Right atrium auricular region (tissue), 2 donors: Measurements from ENCODE around the gene IRS2. TPM values are rescaled to one million over a fixed set of nuclear protein-coding genes. Genes with fewer than 3 reads are reported as not detected.
"Not testable (repeated sequence)": the region's sequence is repeated elsewhere in the genome, so short reads cannot be mapped to it uniquely, and the experiment has no call there.

ENCODE experiments used
- DNase-seq: peaks from one replicate; pipeline ENCODE4 v3.0.0-alpha.2; 2019; ENCODE audit warnings: low spot score
- H3K27ac ChIP-seq, 2 donors: fragments of 200-600 bp; sonication (generic); 1 replicate in 1 of 2; 2 replicates in 1 of 2; pipeline ENCODE4 v1.5.1; 2016 to 2019
- H3K27me3 ChIP-seq, 2 donors: fragments of 200-600 bp; sonication (generic); one replicate each; pipeline versions ENCODE4 v1.5.1 to v1.6.0; 2017 to 2019
- H3K36me3 ChIP-seq: fragments of 200-600 bp; sonication (generic); one replicate; pipeline ENCODE4 v1.5.1; 2016
- H3K4me1 ChIP-seq, 2 donors: fragments of 200-600 bp; sonication (generic); one replicate each; pipeline versions ENCODE4 v1.5.1 to v1.6.0; 2017 to 2019
- H3K4me3 ChIP-seq, 2 donors: fragments of 200-600 bp; sonication (generic); 1 replicate in 1 of 2; 2 replicates in 1 of 2; pipeline ENCODE4 v1.5.1; 2017 to 2019; ENCODE audit warnings: mild to moderate bottlenecking in 1 of 2, moderate library complexity in 1 of 2
- H3K9me3 ChIP-seq, 2 donors: fragments of 200-600 bp; sonication (generic); one replicate each; pipeline ENCODE4 v1.5.1; 2019
- total RNA-seq, 2 donors: library from RNA; depleted of rRNA; stranded (reverse); fragments of >200 nt; gene quantifications; one replicate each; pipeline ENCODE4 v1.1.0, GENCODE V29; 2016
- TF ChIP-seq, protein P1 (sequence below), 2 donors: fragments of 200-600 bp; sonication (generic); IDR thresholded peaks; one replicate each; pipeline ENCODE4 v1.5.1; 2019; ENCODE audit warnings: antibody characterized with exemption in 2 of 2

IRS2 gene, protein sequence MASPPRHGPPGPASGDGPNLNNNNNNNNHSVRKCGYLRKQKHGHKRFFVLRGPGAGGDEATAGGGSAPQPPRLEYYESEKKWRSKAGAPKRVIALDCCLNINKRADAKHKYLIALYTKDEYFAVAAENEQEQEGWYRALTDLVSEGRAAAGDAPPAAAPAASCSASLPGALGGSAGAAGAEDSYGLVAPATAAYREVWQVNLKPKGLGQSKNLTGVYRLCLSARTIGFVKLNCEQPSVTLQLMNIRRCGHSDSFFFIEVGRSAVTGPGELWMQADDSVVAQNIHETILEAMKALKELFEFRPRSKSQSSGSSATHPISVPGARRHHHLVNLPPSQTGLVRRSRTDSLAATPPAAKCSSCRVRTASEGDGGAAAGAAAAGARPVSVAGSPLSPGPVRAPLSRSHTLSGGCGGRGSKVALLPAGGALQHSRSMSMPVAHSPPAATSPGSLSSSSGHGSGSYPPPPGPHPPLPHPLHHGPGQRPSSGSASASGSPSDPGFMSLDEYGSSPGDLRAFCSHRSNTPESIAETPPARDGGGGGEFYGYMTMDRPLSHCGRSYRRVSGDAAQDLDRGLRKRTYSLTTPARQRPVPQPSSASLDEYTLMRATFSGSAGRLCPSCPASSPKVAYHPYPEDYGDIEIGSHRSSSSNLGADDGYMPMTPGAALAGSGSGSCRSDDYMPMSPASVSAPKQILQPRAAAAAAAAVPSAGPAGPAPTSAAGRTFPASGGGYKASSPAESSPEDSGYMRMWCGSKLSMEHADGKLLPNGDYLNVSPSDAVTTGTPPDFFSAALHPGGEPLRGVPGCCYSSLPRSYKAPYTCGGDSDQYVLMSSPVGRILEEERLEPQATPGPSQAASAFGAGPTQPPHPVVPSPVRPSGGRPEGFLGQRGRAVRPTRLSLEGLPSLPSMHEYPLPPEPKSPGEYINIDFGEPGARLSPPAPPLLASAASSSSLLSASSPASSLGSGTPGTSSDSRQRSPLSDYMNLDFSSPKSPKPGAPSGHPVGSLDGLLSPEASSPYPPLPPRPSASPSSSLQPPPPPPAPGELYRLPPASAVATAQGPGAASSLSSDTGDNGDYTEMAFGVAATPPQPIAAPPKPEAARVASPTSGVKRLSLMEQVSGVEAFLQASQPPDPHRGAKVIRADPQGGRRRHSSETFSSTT (N-terminal part only)
- total RNA-seq: 10 to 100 TPM; 21.2 to 57.6 TPM

DNA sequence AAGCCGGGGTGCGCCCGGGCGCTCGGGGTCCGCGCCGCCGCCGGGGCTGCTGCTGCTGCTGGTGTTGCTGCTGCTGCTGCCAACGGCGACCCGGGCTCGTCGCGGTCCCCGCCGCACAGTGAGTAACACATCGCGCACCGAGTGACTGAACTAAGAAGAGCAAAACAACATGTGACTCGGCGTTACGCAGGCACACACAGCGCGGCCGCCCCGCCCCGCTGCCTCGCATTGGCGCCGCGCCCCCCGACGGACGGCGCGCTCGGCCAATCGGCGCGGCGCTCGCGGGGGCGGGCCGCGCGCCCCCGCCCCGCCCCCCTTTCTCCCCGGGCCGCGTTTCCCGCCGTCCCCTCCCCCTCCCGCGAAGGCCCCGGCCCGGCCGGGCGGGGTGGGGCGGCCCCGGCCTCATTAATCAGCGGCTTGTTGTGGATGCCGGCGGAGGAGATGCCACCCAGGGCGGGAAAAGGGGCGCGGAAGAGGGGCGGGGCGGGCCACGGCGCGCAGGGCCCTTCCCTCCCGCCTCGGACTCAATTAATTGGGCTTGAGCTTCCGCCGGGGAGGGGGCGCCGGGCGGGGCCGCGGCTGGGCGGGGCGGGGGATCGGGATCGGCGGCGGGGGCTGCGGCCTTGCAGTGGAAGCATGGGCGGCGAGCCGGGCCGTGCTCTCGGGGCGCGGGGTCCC is at the start of gene IRS2:
Gene IRS2 (minus strand): TSS at position 127 of the 678 bp plus-strand sequence. CDS start 530 bp downstream, outside the sequence.
- Histone ChIP-seq H3K9me3 (no peaks in the 10 kb centered on the region), H3K36me3 (peaks cover 33% of the 10 kb centered on the region), H3K27ac (peak within 1 kb of the TSS; percentile 96 to 98), H3K4me1 (peaks cover 0 to 57% of the 10 kb centered on the region in 2 donors), H3K27me3 (no peaks in the 10 kb centered on the region), H3K4me3 (peak within 1 kb of the TSS; percentile 83 to 84)
- TF ChIP-seq, protein P1, sequence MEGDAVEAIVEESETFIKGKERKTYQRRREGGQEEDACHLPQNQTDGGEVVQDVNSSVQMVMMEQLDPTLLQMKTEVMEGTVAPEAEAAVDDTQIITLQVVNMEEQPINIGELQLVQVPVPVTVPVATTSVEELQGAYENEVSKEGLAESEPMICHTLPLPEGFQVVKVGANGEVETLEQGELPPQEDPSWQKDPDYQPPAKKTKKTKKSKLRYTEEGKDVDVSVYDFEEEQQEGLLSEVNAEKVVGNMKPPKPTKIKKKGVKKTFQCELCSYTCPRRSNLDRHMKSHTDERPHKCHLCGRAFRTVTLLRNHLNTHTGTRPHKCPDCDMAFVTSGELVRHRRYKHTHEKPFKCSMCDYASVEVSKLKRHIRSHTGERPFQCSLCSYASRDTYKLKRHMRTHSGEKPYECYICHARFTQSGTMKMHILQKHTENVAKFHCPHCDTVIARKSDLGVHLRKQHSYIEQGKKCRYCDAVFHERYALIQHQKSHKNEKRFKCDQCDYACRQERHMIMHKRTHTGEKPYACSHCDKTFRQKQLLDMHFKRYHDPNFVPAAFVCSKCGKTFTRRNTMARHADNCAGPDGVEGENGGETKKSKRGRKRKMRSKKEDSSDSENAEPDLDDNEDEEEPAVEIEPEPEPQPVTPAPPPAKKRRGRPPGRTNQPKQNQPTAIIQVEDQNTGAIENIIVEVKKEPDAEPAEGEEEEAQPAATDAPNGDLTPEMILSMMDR (IDR thresholded peaks at IDR 0.05): no peak
- peak; percentile 98 for DNase-seq

DNA sequence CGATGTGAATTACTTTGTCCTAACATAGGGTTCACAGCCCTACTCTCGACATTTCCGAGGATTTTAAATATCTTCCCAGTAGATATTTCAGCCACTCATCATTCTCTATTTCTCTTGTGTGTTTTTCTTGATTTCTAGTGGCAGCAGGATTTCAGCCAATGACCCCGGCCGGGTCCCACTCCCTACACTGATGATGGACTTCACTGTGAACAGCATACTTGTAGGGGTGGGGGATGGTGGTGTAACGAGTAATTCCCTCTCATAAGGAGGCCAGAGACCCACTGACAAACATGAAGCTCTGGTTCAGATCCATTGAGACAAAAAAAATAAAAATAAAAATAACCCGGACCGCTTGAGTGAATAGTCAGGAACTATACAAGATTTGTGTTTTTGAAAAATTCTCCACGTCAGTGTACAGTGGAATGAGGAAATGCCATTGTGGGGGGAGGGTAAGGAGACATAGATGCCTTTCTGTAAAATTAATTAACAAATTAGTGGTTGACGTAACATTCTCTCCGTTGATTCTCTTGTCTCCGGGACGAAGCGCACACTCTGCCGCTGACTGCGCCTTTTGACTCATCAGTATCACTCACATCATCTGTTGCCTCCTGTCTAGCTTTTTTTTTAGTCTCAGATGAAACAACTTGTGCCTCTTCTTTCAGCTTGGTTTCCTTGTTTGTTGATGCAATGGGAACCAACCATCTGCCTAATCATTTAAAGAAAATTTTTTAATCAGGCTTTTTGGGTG is 48.8 kb upstream of the IRS2 start:
- no peak for DNase-seq
- Histone ChIP-seq H3K4me1 (peaks cover 0 to 5% of the 10 kb centered on the region in 2 donors), H3K27me3 (no peaks in the 10 kb centered on the region), H3K4me3 (no peak overlapping the region), H3K36me3 (no peaks in the 10 kb centered on the region), H3K9me3 (no peaks in the 10 kb centered on the region), H3K27ac (no peak overlapping the region)
- TF ChIP-seq, protein P1 (IDR thresholded peaks at IDR 0.05): no peak

DNA sequence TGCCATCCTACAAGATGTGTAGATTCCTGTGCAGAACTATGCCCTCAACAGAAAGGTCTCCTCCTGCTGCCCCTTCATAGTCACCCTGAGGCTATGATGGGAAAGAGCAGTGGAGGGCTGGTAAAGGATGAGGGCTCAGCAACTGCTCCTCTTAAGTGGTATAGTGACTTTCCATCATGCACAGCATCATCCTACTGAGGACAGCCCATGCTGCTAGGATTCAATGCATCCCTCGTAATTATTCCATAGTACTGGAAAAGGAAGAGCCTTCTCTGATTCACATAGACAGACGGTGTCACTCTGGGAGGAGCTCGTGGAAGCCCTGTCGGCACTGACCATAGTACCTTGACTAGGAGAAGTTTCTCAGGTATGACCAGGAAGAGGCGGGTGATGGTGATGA is 47.6 kb upstream of the IRS2 start:
- Histone ChIP-seq H3K36me3 (no peaks in the 10 kb centered on the region), H3K27ac (no peak overlapping the region), H3K27me3 (no peaks in the 10 kb centered on the region), H3K9me3 (no peaks in the 10 kb centered on the region), H3K4me1 (no peaks in the 10 kb centered on the region), H3K4me3 (no peak overlapping the region)
- no peak for DNase-seq
- TF ChIP-seq, protein P1 (IDR thresholded peaks at IDR 0.05): no peak

DNA sequence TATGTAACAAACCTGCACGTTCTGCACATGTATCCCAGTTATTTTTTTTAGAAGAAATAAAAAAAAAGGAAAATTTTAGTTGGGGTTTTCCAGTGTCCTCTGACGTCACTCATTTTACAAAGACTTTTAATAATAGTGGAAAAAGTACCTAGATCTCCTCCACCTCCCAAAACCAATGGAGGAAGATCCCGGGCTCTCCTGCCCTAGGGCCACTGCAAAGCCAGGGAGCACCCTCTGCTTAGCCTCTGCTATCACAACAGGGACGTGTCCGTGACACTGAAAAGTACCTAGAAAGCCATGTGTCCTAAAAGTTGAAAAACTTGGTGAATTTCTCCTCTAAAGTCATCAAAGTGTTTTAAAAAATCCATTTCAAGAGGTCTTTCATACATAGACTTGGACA is 46.7 kb upstream of the IRS2 start:
- no peaks in the 10 kb centered on the region for H3K27me3 ChIP-seq
- no peaks in the 10 kb centered on the region for H3K4me1 ChIP-seq
- no peaks in the 10 kb centered on the region for H3K9me3 ChIP-seq
- no peaks in the 10 kb centered on the region for H3K36me3 ChIP-seq
- TF ChIP-seq, protein P1 (IDR thresholded peaks at IDR 0.05): no peak
- DNase-seq: no peak
- H3K4me3 ChIP-seq: no peak overlapping the region
- no peak overlapping the region for H3K27ac ChIP-seq

DNA sequence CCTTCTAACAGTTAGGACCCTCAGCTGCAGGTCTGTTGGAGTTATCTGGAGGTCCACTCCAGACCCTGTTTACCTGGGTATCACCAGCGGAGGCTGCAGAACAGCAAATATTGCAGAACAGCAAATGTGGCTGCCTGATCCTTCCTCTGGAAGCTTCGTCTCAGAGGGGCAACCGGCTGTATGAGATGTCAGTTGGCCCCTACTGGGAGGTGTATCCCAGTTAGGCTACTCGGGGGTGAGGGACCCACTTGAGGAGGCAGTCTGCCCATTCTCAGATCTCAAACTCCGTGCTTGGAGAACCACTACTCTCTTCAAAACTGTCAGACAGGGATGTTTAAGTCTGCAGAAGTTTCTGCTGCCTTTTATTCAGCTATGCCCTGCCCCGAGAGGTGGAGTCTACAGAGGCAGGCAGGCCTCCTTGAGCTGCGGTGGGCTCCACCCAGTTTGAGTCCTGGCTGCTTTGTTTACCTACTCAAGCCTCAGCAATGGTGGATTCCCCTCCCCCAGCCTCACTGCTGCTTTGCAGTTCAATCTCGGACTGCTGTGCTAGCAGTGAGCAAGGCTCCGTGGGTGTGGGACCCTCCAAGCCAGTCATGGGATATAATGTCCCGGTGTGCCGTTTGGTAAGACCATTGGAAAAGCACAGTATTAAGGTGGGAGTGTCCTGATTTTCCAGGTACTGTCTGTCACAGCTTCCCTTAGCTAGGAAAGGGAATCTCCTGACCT is 42.4 kb upstream of the IRS2 start:
- H3K27ac ChIP-seq, H3K27me3 ChIP-seq, H3K36me3 ChIP-seq, DNase-seq, H3K4me1 ChIP-seq, H3K9me3 ChIP-seq, H3K4me3 ChIP-seq: not testable (repeated sequence)

DNA sequence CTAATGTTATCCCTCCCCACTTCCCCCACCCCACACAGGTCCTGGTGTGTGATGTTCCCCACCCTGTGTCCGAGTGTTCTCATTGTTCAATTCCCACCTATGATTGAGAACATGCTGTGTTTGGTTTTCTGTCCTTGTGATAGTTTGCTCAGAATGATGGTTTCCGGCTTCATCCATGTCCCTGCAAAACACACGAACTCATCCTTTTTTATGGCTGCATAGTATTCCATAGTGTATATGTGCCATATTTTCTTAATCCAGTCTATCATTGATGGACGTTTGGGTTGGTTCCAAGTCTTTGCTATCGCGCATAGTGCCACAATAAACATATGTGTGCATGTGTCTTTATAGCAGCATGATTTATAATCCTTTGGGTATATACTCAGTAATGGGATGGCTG is 36.8 kb upstream of the IRS2 start:
- not testable (repeated sequence) for H3K9me3 ChIP-seq, DNase-seq, H3K4me3 ChIP-seq, H3K27ac ChIP-seq, H3K36me3 ChIP-seq, H3K27me3 ChIP-seq, H3K4me1 ChIP-seq
